GM19397 (cell line): ENCODE data around the gene PPIP5K1.

Experiments used
- ATAC-seq: cut with Tn5 transposase; IDR thresholded peaks from one replicate; pipeline ENCODE4 v1.9.1; 2021; ENCODE audit warnings: mild to moderate bottlenecking, moderate library complexity; ENCODE audit not compliant: unreplicated experiment

Gene PPIP5K1

GRCh38 chr15:43492673-43493601 lies 97.1 kb downstream of the PPIP5K1 start, which contains the start of gene TP53BP1:
Gene TP53BP1 (minus strand): TSS chr15:43493156. CDS start chr15:43493043, 113 bp downstream.
- ATAC-seq = peak; percentile 98

- ATAC-seq = no peak
Observed at GRCh38 chr15:43492266-43492665, 97.7 kb downstream of the PPIP5K1 start.

GRCh38 chr15:43489191-43489590 lies 100.8 kb downstream of the PPIP5K1 start:
- ATAC-seq = no peak

GRCh38 chr15:43488790-43489189 lies 101.2 kb downstream of the PPIP5K1 start:
- ATAC-seq = no peak

GRCh38 chr15:43487271-43487895 lies 102.6 kb downstream of the PPIP5K1 start:
- no peak for ATAC-seq

GRCh38 chr15:43484455-43484854 lies 105.6 kb downstream of the PPIP5K1 start:
- no peak for ATAC-seq
